ENCODE measurements around the gene APCDD1L.
"Not testable (repeated sequence)": the region's sequence is repeated elsewhere in the genome, so short reads cannot be mapped to it uniquely, and the experiment has no call there.

APCDD1L gene

DNA sequence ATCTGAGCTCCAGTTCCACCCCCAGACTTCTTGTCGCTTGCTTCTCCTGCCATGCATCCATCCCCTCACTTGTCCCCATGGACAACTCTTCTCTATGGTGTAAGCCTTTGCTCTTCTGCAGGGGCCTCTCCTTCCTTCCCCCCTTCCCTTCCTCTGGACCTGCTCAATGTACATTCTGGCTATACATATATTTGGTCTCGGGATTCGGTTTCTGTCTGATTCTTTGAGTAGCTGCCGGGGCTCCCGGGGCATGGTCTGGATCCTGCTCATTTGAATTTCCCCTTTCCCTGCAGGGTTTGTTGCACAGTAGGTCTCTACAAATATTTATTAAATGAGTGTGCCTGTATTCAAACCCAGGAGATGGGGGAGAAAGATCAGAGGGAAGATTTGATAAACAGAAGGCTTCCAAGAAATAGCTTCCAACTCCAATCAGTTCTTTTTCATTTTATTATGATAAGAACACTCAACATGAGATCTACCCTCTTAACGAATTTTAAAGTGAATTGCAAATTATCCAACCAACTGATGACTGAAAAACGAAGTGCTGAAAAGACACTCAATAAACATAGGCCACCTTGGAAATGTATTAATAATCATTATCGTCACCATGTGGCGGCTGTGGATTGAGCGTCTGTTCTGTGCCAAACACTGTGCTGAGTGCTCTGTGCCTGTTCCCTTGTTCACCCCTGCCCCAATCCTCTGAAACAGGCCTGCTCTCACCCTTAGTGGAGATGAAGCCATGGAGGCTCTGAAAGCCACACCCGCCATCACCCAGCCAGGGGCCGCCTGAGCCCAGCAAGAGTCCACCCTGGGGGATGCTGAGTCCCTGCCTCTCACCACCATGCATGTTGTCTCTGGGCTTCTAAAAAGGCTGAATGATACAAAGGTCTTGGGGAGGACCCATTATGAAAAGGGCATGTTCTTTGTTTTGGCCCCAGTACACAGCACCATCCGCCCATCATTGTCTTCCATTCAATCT is 34.3 kb upstream of the APCDD1L start:
- Mint-ChIP-seq H3K4me3 (no peak overlapping the region), H3K9me3 (no peaks in the 10 kb centered on the region), H3K36me3 (no peaks in the 10 kb centered on the region), H3K4me1 (no peaks in the 10 kb centered on the region), H3K27me3 (peaks cover 24% of the 10 kb centered on the region), H3K27ac (no peak overlapping the region)
- ATAC-seq (ENCODE audit: low read depth) (no peak), DNase-seq (ENCODE audit: low spot score in 2 of 2) (no peak)

GRCh38 chr20:58547623-58548475 is 32.6 kb upstream of the APCDD1L start:
- H3K4me3 Mint-ChIP-seq = no peak overlapping the region
- H3K4me1 Mint-ChIP-seq = no peaks in the 10 kb centered on the region
- DNase-seq (ENCODE audit: low spot score in 2 of 2) = no peak
- no peaks in the 10 kb centered on the region for H3K36me3 Mint-ChIP-seq
- no peak for ATAC-seq (ENCODE audit: low read depth)
- no peak overlapping the region for H3K27ac Mint-ChIP-seq
- no peaks in the 10 kb centered on the region for H3K9me3 Mint-ChIP-seq
- peaks cover 18% of the 10 kb centered on the region for H3K27me3 Mint-ChIP-seq

DNA sequence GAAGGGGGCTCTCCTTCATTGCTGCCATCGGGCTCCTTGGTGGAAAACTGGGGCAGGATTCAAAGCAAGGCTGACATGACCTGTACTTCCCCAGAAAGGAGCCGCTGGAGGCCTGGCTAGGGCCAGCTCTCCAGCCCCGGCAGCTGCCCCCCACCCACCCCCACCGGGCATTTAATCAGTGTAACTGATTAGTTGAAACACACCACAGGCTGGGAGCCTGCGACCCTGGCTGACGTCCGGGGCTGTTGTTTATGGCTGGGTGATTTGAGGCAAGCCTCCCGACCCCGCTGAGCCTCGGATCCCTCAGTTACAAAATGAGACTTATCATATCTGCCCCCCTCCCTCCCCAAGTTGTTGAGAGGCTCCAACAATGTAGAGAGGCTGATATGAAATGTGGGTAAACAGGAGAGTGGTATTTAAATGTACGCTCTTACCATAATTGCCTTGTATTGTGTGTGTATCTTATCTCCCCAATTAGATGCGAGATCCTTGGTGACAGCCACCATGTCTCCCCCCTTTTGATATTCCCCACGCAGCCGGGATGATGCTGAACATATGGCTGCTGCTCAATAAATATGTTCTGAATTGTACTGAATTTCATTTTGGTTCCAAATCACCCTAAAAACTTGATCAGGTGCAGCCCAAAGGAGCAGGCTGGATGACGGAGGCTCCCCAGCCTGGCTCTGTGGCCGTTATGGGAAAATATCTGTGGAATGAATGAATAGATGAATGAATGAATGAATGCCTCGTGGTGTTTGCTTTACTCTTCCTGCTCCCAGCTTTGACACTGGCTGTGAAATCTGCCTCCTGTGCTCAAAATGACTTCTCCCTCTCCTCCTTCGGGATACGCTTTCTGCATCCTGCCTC is 31.8 kb upstream of the APCDD1L start:
- Mint-ChIP-seq H3K27me3 (peaks cover 15% of the 10 kb centered on the region), H3K4me1 (no peaks in the 10 kb centered on the region), H3K27ac (no peak overlapping the region), H3K9me3 (no peaks in the 10 kb centered on the region), H3K36me3 (no peaks in the 10 kb centered on the region), H3K4me3 (no peak overlapping the region)
- ATAC-seq (ENCODE audit: low read depth) = no peak
- no peak for DNase-seq (ENCODE audit: low spot score in 2 of 2)

DNA sequence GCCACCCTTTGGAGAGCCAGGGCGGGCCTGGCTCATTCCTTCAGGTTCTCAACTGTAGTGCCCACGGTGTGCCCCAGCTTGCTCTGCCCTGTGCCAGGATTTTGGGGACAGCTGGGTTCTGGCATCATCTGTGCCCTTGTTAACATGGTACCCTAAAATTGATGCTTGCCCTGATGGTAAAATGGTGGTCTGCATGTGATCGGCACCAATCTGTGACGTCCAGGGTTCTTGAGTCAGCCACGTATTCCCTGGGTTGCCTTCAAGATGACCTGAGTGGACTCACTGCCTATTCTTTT is 31.2 kb upstream of the APCDD1L start:
- H3K4me1 Mint-ChIP-seq = no peaks in the 10 kb centered on the region
- H3K9me3 Mint-ChIP-seq = no peaks in the 10 kb centered on the region
- H3K27me3 Mint-ChIP-seq = peaks cover 12% of the 10 kb centered on the region
- no peak for DNase-seq (ENCODE audit: low spot score in 2 of 2)
- no peak for ATAC-seq (ENCODE audit: low read depth)
- no peaks in the 10 kb centered on the region for H3K36me3 Mint-ChIP-seq
- no peak overlapping the region for H3K27ac Mint-ChIP-seq
- H3K4me3 Mint-ChIP-seq = no peak overlapping the region

DNA sequence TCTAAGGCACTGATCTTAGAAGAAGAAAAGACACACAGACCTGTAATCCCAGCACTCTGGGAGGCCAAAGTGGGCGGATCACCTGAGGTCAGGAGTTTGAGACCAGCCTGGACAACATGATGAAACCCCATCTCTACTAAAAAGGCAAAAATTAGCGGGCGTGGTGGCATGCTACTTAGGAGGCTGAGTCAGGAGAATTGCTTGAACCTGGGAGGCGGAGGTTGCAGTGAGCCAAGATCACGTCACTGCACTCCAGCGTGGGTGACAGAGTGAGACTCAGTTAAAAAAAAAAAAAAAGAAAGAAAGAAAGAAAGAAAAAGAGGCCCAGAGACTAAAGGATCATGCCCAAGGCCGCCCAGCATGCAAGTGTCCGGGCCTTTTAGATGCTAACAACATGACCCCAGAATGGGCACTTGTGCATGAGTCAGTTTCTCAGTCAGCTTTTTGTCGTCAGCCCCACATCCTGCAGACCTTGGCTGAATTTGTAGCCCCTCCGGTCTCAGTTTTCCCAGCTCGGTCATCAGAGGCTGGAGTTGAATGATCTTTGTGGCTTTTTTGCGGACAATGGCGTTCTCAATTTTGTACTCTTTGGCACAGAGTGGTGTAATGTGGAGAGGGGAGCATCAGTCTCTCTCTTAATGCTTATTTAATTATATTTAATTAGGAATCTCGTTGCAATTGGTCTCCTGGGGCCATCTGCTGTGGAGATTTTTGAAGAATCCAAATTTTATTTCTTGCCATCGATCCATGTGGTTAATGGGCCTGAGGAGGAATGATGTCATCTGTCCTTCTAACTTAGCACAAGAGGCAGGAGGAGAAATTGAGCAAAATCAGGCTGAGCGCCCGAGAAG is 30.6 kb upstream of the APCDD1L start:
- no peak for DNase-seq (ENCODE audit: low spot score in 2 of 2)
- Mint-ChIP-seq H3K4me3 (no peak overlapping the region), H3K9me3 (no peaks in the 10 kb centered on the region), H3K36me3 (no peaks in the 10 kb centered on the region), H3K27ac (no peak overlapping the region), H3K4me1 (no peaks in the 10 kb centered on the region), H3K27me3 (peaks cover 12% of the 10 kb centered on the region)
- no peak for ATAC-seq (ENCODE audit: low read depth)

- DNase-seq (ENCODE audit: low spot score in 2 of 2) (no peak), ATAC-seq (ENCODE audit: low read depth) (no peak)
- Mint-ChIP-seq H3K27ac (no peak overlapping the region), H3K4me3 (no peak overlapping the region), H3K27me3 (peaks cover 18% of the 10 kb centered on the region), H3K4me1 (no peaks in the 10 kb centered on the region), H3K9me3 (peaks cover 1% of the 10 kb centered on the region), H3K36me3 (no peaks in the 10 kb centered on the region)
Observed at GRCh38 chr20:58544891-58545290, 29.7 kb upstream of the APCDD1L start.

GRCh38 chr20:58544286-58544685 is 29.1 kb upstream of the APCDD1L start:
- H3K27me3 Mint-ChIP-seq = peaks cover 19% of the 10 kb centered on the region
- no peak overlapping the region for H3K27ac Mint-ChIP-seq
- no peaks in the 10 kb centered on the region for H3K36me3 Mint-ChIP-seq
- no peaks in the 10 kb centered on the region for H3K4me1 Mint-ChIP-seq
- ATAC-seq (ENCODE audit: low read depth) (no peak), DNase-seq (ENCODE audit: low spot score in 2 of 2) (no peak)
- H3K9me3 Mint-ChIP-seq = peaks cover 3% of the 10 kb centered on the region
- H3K4me3 Mint-ChIP-seq = no peak overlapping the region

DNA sequence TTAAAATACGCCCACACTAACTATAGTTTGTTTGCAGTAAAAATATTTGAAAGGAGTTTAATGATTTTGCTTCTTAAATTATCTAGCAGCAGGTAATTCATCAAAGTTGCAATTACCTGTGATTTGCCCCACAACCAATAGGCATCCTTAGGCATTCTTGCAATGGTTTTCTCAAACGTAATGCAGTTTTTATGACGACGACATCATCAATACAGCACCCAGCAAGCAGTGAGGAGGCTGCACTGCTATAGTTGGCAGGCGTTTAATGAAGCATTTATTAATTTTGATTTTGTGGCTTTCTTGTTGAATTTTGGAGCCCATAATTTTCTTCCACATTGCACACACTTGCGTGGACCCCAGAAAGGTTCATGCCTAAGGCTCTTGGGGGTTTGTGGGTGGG is 28.1 kb upstream of the APCDD1L start:
- Mint-ChIP-seq H3K4me1 (no peaks in the 10 kb centered on the region), H3K36me3 (no peaks in the 10 kb centered on the region), H3K27ac (no peak overlapping the region), H3K4me3 (no peak overlapping the region), H3K27me3 (peaks cover 15% of the 10 kb centered on the region), H3K9me3 (peaks cover 4% of the 10 kb centered on the region)
- ATAC-seq (ENCODE audit: low read depth) = no peak
- DNase-seq (ENCODE audit: low spot score in 2 of 2) = no peak

GRCh38 chr20:58542411-58543095 is 27.4 kb upstream of the APCDD1L start:
- no peak overlapping the region for H3K4me3 Mint-ChIP-seq
- H3K4me1 Mint-ChIP-seq = no peaks in the 10 kb centered on the region
- ATAC-seq (ENCODE audit: low read depth) (no peak), DNase-seq (ENCODE audit: low spot score in 2 of 2) (no peak)
- H3K36me3 Mint-ChIP-seq = no peaks in the 10 kb centered on the region
- H3K9me3 Mint-ChIP-seq = peaks cover 6% of the 10 kb centered on the region
- no peak overlapping the region for H3K27ac Mint-ChIP-seq
- H3K27me3 Mint-ChIP-seq = peaks cover 13% of the 10 kb centered on the region

- not testable (repeated sequence) for H3K27me3 Mint-ChIP-seq; H3K27ac Mint-ChIP-seq; ATAC-seq (ENCODE audit: low read depth); H3K9me3 Mint-ChIP-seq; DNase-seq (ENCODE audit: low spot score in 2 of 2); H3K36me3 Mint-ChIP-seq; H3K4me3 Mint-ChIP-seq; H3K4me1 Mint-ChIP-seq
Observed at GRCh38 chr20:58542034-58542410, 26.8 kb upstream of the APCDD1L start.

GRCh38 chr20:58538752-58539151 is 23.6 kb upstream of the APCDD1L start:
- ATAC-seq (ENCODE audit: low read depth) (no peak), DNase-seq (ENCODE audit: low spot score in 2 of 2) (no peak)
- H3K27me3 Mint-ChIP-seq = peaks cover 9% of the 10 kb centered on the region
- H3K27ac Mint-ChIP-seq = no peak overlapping the region
- H3K36me3 Mint-ChIP-seq = no peaks in the 10 kb centered on the region
- no peaks in the 10 kb centered on the region for H3K4me1 Mint-ChIP-seq
- no peak overlapping the region for H3K4me3 Mint-ChIP-seq
- peaks cover 6% of the 10 kb centered on the region for H3K9me3 Mint-ChIP-seq

GRCh38 chr20:58537831-58538230 is 22.6 kb upstream of the APCDD1L start:
- ATAC-seq (ENCODE audit: low read depth) (no peak), DNase-seq (ENCODE audit: low spot score in 2 of 2) (no peak)
- H3K9me3 Mint-ChIP-seq = peaks cover 10% of the 10 kb centered on the region
- no peaks in the 10 kb centered on the region for H3K4me1 Mint-ChIP-seq
- no peak overlapping the region for H3K4me3 Mint-ChIP-seq
- H3K27me3 Mint-ChIP-seq = peaks cover 11% of the 10 kb centered on the region
- no peak overlapping the region for H3K27ac Mint-ChIP-seq
- peaks cover 2% of the 10 kb centered on the region for H3K36me3 Mint-ChIP-seq

DNA sequence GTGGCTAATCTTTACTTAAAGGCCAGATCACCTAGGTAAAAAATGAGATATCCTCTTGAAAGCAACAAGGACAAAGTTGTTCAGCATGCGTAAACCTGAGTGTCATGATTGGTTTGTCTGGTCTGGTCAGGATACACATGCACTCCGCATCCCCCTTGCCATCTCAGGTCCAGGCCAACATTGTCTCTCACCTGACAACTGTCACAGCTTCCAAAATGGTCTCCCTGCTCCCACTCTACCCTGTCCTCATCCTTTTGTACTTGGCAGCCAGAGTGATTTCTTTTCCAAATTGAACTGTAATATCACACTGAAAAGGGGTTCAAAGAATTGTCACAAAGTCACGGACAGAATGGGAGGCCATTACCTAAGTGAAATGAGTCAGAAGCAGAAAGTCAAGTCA is 21.1 kb upstream of the APCDD1L start:
- H3K27me3 Mint-ChIP-seq = peaks cover 9% of the 10 kb centered on the region
- DNase-seq (ENCODE audit: low spot score in 2 of 2) = no peak

More for the DNA sequence above, 21.1 kb upstream of the APCDD1L start:
- peaks cover 18% of the 10 kb centered on the region for H3K9me3 Mint-ChIP-seq
- H3K4me1 Mint-ChIP-seq = no peaks in the 10 kb centered on the region
- no peak for ATAC-seq (ENCODE audit: low read depth)
- H3K27ac Mint-ChIP-seq = no peak overlapping the region
- H3K4me3 Mint-ChIP-seq = no peak overlapping the region
- H3K36me3 Mint-ChIP-seq = peaks cover 4% of the 10 kb centered on the region
